ENCODE data around the gene SNX25.

DNA sequence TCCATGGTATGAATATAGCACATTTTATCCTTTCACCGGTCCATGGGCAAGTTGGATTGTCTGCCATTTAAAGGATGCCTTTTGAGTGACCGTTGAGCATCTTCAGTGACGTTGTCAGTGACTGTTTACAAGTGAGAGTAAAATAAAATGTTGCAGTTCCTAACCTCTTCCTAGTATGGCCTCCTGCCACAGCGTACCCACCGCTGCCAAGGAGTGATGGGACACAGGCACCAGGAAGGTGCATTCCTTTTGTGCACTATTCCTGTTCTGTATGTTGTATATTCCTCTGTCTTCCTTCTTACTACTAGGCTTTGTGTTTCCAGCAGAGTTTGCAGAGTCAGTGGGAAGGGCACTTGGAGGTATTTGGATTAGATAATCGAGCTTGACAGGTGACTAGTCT, 61.5 kb downstream of the SNX25 start:
- TF ChIP-seq, protein P1, sequence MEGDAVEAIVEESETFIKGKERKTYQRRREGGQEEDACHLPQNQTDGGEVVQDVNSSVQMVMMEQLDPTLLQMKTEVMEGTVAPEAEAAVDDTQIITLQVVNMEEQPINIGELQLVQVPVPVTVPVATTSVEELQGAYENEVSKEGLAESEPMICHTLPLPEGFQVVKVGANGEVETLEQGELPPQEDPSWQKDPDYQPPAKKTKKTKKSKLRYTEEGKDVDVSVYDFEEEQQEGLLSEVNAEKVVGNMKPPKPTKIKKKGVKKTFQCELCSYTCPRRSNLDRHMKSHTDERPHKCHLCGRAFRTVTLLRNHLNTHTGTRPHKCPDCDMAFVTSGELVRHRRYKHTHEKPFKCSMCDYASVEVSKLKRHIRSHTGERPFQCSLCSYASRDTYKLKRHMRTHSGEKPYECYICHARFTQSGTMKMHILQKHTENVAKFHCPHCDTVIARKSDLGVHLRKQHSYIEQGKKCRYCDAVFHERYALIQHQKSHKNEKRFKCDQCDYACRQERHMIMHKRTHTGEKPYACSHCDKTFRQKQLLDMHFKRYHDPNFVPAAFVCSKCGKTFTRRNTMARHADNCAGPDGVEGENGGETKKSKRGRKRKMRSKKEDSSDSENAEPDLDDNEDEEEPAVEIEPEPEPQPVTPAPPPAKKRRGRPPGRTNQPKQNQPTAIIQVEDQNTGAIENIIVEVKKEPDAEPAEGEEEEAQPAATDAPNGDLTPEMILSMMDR (conservative IDR thresholded peaks at IDR 0.05; ENCODE audit: low read depth, low read length) = no peak
- no peak for TF ChIP-seq EZH2 (IDR thresholded peaks at IDR 0.05; ENCODE audit: borderline replicate concordance, low read depth, low read length, poor library complexity, severe bottlenecking)

Data from A673 (cell line).